Measurements from ENCODE around the gene FBXO5.

Gene FBXO5

GRCh38 chr6:152980656-152981055 is 2.2 kb downstream of the FBXO5 start:
- DNase-seq (ENCODE audit: extremely low read depth, low read depth), result no peak
- H3K4me3 ChIP-seq (replicated peaks; ENCODE audit: low read depth, low read length), result peak overlapping the region; percentile 94
- no peak for TF ChIP-seq CTCF (IDR thresholded peaks at IDR 0.05; ENCODE audit: low read depth, low read length, missing control alignments)

DNA sequence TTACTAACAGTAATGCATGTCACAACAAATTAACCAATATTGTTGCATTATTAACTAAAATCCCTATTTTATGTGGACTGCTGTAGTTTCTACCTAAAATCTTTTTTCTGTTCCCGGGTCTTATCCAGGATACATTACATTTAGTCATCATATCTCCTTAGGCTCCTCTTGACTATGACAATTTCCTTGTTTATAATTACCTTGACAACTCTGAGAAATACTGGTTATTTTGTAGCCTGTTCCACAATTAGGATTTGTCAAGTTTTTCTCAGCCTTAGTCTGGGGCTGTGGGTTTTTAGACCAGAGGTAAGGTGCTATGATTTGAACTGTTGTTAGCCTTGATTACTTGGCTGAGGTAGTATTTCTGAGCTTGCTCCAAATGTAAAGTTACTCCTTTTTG is 3.7 kb downstream of the FBXO5 start:
- no peak for DNase-seq (ENCODE audit: extremely low read depth, low read depth)
- no peak for TF ChIP-seq CTCF (IDR thresholded peaks at IDR 0.05; ENCODE audit: low read depth, low read length, missing control alignments)
- peak overlapping the region; percentile 94 for H3K4me3 ChIP-seq (replicated peaks; ENCODE audit: low read depth, low read length)

DNA sequence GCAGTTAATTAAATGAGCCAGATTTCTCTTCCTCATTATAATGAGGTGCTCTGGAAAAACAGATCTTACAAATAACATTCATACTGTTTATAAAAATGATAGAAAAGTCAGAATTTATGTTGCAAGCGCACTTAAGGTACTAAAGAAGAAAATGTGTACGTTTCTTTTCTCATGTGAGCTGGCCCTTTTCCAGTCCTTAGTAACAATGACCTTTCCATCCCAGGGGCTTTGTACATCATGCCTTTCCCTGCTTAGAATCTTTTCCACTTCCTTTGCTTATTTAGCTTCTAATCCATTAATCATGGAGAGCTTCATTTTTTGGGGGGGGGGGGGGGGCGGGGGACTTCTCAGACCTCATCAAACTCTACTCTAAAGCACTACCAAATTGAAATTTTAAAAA is 4.8 kb downstream of the FBXO5 start:
- no peak overlapping the region for H3K4me3 ChIP-seq (replicated peaks; ENCODE audit: low read depth, low read length)
- DNase-seq (ENCODE audit: extremely low read depth, low read depth), result no peak

GRCh38 chr6:152977556-152977955 is 5.3 kb downstream of the FBXO5 start:
- TF ChIP-seq CTCF (IDR thresholded peaks at IDR 0.05; ENCODE audit: low read depth, low read length, missing control alignments), result no peak
- DNase-seq (ENCODE audit: extremely low read depth, low read depth), result no peak
- no peak overlapping the region for H3K4me3 ChIP-seq (replicated peaks; ENCODE audit: low read depth, low read length)

More for the DNA sequence above, 4.8 kb downstream of the FBXO5 start:
- no peak for TF ChIP-seq CTCF (IDR thresholded peaks at IDR 0.05; ENCODE audit: low read depth, low read length, missing control alignments)

- no peak for TF ChIP-seq CTCF (IDR thresholded peaks at IDR 0.05; ENCODE audit: low read depth, low read length, missing control alignments)
- no peak for DNase-seq (ENCODE audit: extremely low read depth, low read depth)
- no peak overlapping the region for H3K4me3 ChIP-seq (replicated peaks; ENCODE audit: low read depth, low read length)
Measured at GRCh38 chr6:152976749-152977148, 6.1 kb downstream of the FBXO5 start.

GRCh38 chr6:152975204-152975915 is 7.5 kb downstream of the FBXO5 start:
- H3K4me3 ChIP-seq (replicated peaks; ENCODE audit: low read depth, low read length), result no peak overlapping the region

More at GRCh38 chr6:152975204-152975915, 7.5 kb downstream of the FBXO5 start:
- TF ChIP-seq CTCF (IDR thresholded peaks at IDR 0.05; ENCODE audit: low read depth, low read length, missing control alignments), result no peak
- no peak for DNase-seq (ENCODE audit: extremely low read depth, low read depth)

All from HFF-Myc (cell line).